Measurements from ENCODE around the gene KDM2B. TPM values are rescaled to one million over a fixed set of nuclear protein-coding genes. Genes with fewer than 3 reads are reported as not detected.

KDM2B gene
- polyA plus RNA-seq, 1 donor (not counting 4 experiments of a cell fraction or from before 2014, with no cell fraction given) = 10.3 TPM

DNA sequence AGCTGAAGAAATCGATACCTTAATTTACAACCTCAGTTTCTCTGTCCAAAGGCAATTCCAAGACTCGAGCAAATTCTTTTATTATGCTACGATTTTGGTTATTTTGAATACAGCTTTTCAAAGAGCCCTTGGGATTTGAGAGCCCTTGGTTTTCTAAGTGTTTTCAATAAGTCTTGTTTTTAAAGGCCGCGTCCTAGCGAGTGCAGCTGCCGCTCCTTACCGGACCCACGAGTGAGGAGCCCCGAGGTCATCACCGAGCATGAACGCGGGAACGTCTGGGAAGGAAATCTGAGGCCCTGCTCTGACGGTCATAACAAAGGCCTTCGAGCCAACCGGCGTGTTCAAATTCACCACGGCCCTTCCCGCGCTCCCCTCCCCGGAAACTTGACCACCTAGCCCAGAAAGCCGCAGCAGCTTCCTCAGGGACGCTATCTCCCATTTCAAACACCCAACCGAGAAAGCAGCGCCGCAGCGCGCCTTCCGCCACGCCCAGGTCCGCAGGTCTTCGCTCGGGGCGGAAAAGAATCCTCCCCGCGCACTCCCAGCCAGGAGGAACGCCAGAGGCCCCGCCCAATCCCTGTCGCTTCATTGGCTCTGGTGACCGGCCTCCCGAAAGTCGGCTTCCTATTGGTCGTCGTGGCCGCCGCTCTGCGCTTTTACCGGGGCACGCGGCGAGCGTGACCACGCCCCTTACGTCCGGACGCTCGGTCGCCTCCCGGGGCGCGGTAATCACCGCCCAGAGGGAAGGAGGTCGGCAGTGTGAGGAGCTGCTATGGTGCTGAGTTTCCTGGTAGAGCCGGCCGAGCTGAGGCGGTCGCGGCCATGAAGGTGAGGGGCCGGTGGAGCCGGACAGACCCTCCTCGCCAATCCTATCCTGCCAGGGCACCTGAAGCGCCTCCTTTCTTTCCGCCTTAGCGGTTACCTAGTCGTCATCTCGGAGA is 181.2 kb downstream of the KDM2B start, which contains the start of gene RNF34:
RNF34 (plus strand) TSS at position 728 of the 941 bp plus-strand sequence; CDS start at position 823, 95 bp downstream.
- TF ChIP-seq CTCF (optimal IDR thresholded peaks at IDR 0.05 in 1 of 3, IDR thresholded peaks at IDR 0.05 in 1 of 3, conservative IDR thresholded peaks at IDR 0.05 in 1 of 3; ENCODE audit: extremely low read depth in 1 of 3, insufficient read depth in 2 of 3, low read length in 3 of 3) = peak in 1 of 3 experiments; percentile 16
- TF ChIP-seq EZH2 (IDR thresholded peaks at IDR 0.05; ENCODE audit: low read length) = no peak
- Histone ChIP-seq H3K9me1 (ENCODE audit: control insufficient read depth, extremely low read depth, insufficient read depth, low read length) (no peaks in the 10 kb centered on the region), H3K4me2 (ENCODE audit: control insufficient read depth, extremely low read depth, insufficient read depth, low read depth, low read length) (peak within 1 kb of the TSS; percentile 86), H2AFZ (ENCODE audit: control insufficient read depth, low read length) (peak within 1 kb of the TSS; percentile 93), H3K9ac (ENCODE audit: control insufficient read depth, extremely low read depth, insufficient read depth, low read length) (peak within 1 kb of the TSS; percentile 94), H3K36me3 (ENCODE audit: control insufficient read depth in 2 of 2, extremely low read depth in 1 of 2, insufficient read depth in 2 of 2, low read length in 2 of 2) (peaks cover 2 to 7% of the 10 kb centered on the region in 2 experiments), H3K9me3 (ENCODE audit: control insufficient read depth, low read depth, low read length) (no peaks in the 10 kb centered on the region), H3K27ac (ENCODE audit: control insufficient read depth, insufficient read depth, low read length) (peak within 1 kb of the TSS; percentile 90), H3K27me3 (ENCODE audit: control insufficient read depth, extremely low read depth, insufficient read depth, low read length) (no peaks in the 10 kb centered on the region), H4K20me1 (ENCODE audit: control insufficient read depth, extremely low read depth, insufficient read depth, low read length) (no peaks in the 10 kb centered on the region), H3K4me1 (ENCODE audit: control insufficient read depth, extremely low read depth, insufficient read depth, low read length) (peaks cover 14% of the 10 kb centered on the region), H3K79me2 (ENCODE audit: control insufficient read depth, insufficient read depth, low read length) (peaks cover 46% of the 10 kb centered on the region), H3K4me3 (ENCODE audit: control insufficient read depth in 2 of 3, extremely low read depth in 1 of 3, insufficient read depth in 2 of 3, low read depth in 1 of 3, low read length in 3 of 3) (peak within 1 kb of the TSS; percentile 69 to 97 (median 97))
- dilution Hi-C loops (cut with MboI; ENCODE audit: extremely low pct_ligation_motif_present, low sequenced_read_pairs) = no loop called here
- DNase-seq (ENCODE audit: low read depth, low spot score) = peak; percentile 84
- FAIRE-seq = no peak

DNA sequence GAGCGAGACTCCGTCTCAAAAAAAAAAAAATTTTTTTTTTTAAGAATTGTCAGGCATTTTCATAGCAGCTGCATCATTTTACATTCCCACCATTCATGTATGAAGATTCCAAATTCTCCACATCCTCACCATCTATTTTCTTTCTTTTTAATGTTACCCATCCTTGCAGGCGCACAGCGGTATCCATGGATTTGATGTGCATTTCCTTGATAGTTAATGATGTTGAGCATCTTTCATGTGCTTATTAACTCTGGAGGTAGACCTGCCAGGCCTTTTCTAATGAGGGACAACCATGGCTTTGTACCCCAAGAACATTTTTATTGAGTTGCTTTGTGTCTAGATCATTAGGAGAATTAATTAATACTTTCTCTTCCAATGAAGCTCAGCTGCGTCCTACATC is 182.5 kb downstream of the KDM2B start:
- H4K20me1 ChIP-seq (ENCODE audit: control insufficient read depth, extremely low read depth, insufficient read depth, low read length) = no peaks in the 10 kb centered on the region
- no peaks in the 10 kb centered on the region for H3K9me3 ChIP-seq (ENCODE audit: control insufficient read depth, low read depth, low read length)
- no peak for DNase-seq (ENCODE audit: low read depth, low spot score)
- H3K79me2 ChIP-seq (ENCODE audit: control insufficient read depth, insufficient read depth, low read length) = peaks cover 33% of the 10 kb centered on the region
- no peak overlapping the region for H3K4me3 ChIP-seq (ENCODE audit: control insufficient read depth in 2 of 3, extremely low read depth in 1 of 3, insufficient read depth in 2 of 3, low read depth in 1 of 3, low read length in 3 of 3)
- peaks cover 14% of the 10 kb centered on the region for H3K4me1 ChIP-seq (ENCODE audit: control insufficient read depth, extremely low read depth, insufficient read depth, low read length)
- H3K9ac ChIP-seq (ENCODE audit: control insufficient read depth, extremely low read depth, insufficient read depth, low read length) = no peak overlapping the region
- no peak overlapping the region for H3K27ac ChIP-seq (ENCODE audit: control insufficient read depth, insufficient read depth, low read length)
- dilution Hi-C loops (cut with MboI; ENCODE audit: extremely low pct_ligation_motif_present, low sequenced_read_pairs) = no loop called here
- peaks cover 2 to 5% of the 10 kb centered on the region in 2 experiments for H3K36me3 ChIP-seq (ENCODE audit: control insufficient read depth in 2 of 2, extremely low read depth in 1 of 2, insufficient read depth in 2 of 2, low read length in 2 of 2)
- H3K9me1 ChIP-seq (ENCODE audit: control insufficient read depth, extremely low read depth, insufficient read depth, low read length) = no peaks in the 10 kb centered on the region
- TF ChIP-seq EZH2 (IDR thresholded peaks at IDR 0.05; ENCODE audit: low read length) (no peak), CTCF (optimal IDR thresholded peaks at IDR 0.05 in 1 of 3, IDR thresholded peaks at IDR 0.05 in 1 of 3, conservative IDR thresholded peaks at IDR 0.05 in 1 of 3; ENCODE audit: extremely low read depth in 1 of 3, insufficient read depth in 2 of 3, low read length in 3 of 3) (no peak)
- no peak overlapping the region for H2AFZ ChIP-seq (ENCODE audit: control insufficient read depth, low read length)
- peak overlapping the region; percentile 86 for H3K4me2 ChIP-seq (ENCODE audit: control insufficient read depth, extremely low read depth, insufficient read depth, low read depth, low read length)
- no peaks in the 10 kb centered on the region for H3K27me3 ChIP-seq (ENCODE audit: control insufficient read depth, extremely low read depth, insufficient read depth, low read length)
- no peak for FAIRE-seq

Data from keratinocyte (primary cell).